GM18499 (cell line): ENCODE results near the gene SUMO3.

Experiments
- ATAC-seq: cut with Tn5 transposase; IDR thresholded peaks from one replicate; pipeline ENCODE4 v1.9.1; 2021; ENCODE audit warnings: moderate number of reproducible peaks; ENCODE audit not compliant: insufficient read depth, unreplicated experiment

The SUMO3 gene

GRCh38 chr21:44805859-44806258, 12.0 kb downstream of the SUMO3 start:
- no peak for ATAC-seq

GRCh38 chr21:44805226-44805625, 12.6 kb downstream of the SUMO3 start:
- no peak for ATAC-seq

DNA sequence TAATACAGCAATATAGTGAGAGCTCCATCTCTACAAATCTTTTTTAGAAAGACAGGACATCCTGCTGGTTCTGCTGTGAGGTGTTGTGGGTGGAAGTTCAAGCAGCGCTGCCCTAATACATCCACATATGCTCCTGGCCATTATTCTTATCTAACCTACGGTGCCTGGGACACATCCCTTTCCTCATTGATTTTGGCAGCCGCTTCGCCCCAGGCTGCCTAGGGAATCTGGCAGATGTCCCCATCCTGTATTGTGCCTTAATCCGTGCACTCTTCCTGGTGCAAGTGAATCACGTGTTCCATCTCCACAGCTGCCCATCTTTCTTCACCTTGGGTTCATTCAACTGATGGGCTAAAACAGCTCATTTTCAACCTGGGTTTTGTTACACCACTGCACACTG, 13.1 kb downstream of the SUMO3 start:
- ATAC-seq, result no peak

GRCh38 chr21:44803651-44804050, 14.2 kb downstream of the SUMO3 start:
- no peak for ATAC-seq

DNA sequence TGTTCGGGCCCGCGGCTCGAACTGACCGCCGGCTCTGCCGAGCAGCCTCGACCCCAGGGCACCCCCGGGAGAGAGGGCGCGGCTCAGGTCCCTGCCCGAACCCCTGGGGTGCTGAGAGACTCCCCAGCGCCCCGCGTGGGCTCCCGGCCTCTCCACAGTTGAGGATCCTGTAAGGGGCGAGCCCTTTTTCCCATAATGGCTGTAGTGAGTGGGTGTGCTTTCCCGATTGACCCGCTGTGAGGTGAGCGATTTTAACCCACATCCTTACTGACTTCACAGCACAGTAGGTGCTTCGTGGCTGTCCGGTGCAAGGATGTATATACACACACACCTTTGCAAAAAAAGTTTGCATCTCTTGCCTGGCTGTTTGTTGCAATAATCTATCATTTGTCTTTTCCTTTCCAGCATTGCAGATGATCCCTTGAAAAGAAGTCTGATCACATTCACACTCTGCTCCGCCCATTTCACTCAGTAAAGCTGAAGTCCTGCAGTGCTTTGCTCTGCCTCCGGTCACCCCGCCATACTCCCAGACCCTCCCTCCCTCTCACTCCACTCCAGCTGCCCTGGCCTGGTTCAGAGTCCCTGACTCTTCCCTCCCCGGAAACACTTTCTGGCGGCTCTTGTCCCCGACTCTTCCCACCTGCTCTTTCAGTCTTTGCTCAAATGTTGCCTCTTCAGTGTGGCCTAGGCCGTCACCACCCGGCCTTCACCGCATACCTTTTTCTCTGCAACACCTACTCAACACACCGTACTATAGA, 15.3 kb downstream of the SUMO3 start:
- ATAC-seq, result no peak

DNA sequence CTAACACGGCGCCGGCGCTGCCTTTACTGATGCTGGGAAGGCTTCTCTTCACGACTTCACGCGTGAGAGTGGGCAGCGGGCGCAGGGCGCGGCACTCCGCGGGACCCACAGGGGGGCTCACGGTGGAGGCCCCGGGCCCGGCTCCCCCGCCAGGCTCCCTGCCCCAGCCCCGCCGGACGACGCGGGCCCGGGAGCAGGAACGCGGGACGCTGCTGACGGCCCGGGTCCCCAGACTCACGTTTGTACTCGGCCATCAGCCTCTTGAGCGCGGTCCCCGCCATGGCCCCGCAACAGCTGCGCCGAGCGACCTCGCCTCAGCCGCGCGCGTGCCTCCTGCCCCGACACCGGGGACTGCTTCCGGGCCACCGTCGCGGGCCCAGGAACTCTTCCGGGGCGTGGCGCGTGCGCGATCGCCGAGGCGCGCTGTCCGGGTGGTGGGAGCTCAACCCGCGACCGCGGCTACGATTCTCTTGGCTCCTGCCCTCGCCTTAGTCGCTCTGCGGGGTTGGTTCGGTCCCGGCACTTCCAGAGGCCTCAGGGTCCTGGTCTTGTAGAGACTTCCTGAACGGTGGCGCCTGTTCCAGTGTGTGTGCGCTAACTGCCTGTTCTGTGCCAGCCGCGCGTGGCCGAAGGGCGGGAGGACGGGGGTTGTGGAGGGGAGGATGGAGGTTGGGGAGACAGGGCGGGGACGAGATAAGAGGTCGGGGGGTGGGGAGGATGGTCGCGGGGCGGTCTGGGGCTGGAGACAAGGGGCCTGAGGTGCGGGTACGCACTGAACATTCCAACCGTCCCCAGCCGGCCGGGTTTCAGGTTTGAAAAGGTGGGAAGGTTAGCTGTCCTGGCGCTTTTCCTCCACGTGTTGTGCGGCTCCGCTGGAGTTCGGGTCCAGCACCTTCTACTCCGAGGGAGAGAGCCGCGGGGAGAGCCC, 16.1 kb downstream of the SUMO3 start, which contains the start of gene UBE2G2:
UBE2G2 (minus strand) TSS at position 353 of the 928 bp plus-strand sequence; CDS start at position 281, 72 bp downstream.
- ATAC-seq, result no peak

- ATAC-seq, result no peak
These were observed 16.8 kb downstream of the SUMO3 start for GRCh38 chr21:44800971-44801467.

- no peak for ATAC-seq
These were observed 17.8 kb downstream of the SUMO3 start for GRCh38 chr21:44800103-44800502.

GRCh38 chr21:44799646-44800045, 18.2 kb downstream of the SUMO3 start:
- ATAC-seq, result no peak

DNA sequence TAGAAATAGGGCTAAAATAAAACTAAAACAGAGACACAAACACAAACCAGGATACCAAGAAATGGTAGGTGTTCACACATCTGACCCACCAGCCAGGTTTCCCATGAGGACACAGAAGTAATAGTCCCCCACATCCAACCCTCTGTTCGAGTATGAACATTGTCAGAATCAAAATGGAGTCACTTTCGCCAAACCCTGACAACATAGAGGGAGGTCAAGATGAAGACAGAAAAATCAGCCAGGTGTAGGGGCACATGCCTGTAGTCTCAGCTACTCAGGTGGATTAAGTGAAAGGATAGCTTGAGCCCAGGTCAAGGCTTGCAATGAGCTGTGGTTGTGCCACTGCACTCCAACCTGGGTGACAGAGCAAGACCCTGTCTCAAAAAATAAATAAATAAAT, 20.1 kb downstream of the SUMO3 start:
- no peak for ATAC-seq

GRCh38 chr21:44795342-44795741, 22.5 kb downstream of the SUMO3 start:
- no peak for ATAC-seq

DNA sequence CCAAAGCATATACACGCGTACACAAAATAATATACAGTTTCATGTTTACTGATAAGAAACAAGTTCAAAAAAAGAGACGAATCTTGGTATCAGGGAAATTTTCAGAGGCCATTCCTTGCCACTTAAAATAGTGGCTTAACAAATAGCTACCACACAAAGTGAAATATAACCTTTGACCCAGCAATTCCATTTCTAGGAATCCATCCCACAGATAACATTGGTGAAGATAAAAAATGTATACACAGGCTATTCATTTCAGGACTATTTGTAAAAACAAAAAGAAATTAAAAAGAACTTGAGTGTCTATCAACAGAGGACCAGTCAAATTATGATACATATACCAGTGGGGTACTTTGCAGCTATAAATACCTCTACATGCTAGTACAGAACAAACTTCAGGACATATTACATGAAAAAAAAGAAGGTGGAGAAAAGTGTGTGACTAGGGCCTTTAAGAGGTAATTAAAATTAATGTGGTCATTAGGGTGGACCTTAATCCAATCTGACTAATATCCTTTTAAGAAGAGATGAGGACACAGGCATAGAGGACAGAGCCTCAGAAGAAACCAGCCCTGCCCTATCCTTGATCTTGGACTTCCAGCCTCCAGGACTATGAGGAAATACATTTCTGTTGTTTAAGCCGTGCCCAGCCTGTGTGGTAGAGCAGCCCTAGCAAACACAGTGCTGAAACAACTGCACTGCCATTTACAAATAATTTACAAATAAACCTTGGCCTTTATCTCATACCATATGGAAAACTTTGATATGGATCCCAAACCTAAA, 24.1 kb downstream of the SUMO3 start:
- ATAC-seq, result no peak

DNA sequence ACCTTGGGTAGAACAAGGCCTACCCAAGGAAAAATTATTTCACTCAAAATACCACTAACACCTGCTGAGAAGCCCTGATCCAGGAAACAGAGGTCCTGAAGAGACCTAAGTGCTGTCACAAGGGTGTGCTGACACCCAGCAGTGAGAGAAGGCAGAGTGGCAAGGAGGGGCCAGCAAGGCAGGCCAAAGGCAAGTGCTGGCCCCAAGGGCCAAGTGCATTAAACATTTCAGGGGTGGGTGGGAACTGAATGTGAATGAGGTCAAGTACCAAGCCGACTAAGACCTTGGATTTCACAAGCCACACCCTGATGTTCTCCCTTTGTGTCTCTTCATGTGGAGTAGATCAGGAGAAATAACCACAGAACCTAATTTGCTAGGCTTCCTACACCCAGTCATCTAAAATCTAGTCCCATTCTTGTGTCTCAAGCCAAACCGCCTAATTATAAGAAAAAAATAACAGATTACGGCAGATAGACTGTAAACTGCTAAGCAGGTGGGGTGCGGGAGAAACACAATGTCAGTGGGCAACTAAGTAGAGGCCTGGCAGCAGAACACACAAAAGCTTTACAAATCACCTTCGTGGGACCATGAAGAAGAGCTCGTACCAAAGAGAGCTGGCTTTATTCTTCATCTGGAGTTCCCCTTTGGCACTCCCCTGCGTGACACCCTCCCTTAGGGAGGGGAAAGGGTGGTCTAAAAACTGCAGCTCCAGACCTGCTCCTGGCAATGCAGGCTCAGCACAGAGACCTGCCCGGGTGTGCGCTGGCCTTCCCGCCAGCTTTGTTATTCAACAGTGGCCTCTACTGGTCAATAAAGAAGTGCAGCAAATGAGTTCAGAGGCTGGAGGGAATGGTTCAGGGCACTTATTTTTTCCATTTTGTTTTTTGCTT, 24.9 kb downstream of the SUMO3 start:
- no peak for ATAC-seq

GRCh38 chr21:44791993-44792392, 25.9 kb downstream of the SUMO3 start:
- ATAC-seq, result no peak

- ATAC-seq, result no peak
These were observed 26.6 kb downstream of the SUMO3 start for GRCh38 chr21:44791246-44791645.

GRCh38 chr21:44790368-44790767, 27.5 kb downstream of the SUMO3 start:
- no peak for ATAC-seq

DNA sequence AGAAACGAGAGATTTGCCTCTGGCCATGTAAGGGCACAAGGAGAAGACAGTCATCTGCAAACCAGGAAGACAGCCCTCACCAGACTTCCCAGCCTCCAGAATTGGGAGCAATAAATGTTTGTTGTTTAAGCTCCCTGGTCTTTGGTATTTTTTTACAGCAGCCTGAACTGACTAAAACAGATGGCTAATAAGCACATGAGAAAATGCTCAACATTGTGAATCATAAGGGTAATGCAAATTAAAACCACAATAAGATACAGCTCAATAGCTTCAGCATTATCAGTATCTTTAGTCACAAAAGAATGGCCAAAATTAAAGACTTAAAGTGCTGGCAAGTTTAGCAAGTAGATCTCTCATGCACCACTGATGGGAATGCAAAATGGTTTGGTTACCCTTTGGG, 28.0 kb downstream of the SUMO3 start:
- ATAC-seq, result no peak

DNA sequence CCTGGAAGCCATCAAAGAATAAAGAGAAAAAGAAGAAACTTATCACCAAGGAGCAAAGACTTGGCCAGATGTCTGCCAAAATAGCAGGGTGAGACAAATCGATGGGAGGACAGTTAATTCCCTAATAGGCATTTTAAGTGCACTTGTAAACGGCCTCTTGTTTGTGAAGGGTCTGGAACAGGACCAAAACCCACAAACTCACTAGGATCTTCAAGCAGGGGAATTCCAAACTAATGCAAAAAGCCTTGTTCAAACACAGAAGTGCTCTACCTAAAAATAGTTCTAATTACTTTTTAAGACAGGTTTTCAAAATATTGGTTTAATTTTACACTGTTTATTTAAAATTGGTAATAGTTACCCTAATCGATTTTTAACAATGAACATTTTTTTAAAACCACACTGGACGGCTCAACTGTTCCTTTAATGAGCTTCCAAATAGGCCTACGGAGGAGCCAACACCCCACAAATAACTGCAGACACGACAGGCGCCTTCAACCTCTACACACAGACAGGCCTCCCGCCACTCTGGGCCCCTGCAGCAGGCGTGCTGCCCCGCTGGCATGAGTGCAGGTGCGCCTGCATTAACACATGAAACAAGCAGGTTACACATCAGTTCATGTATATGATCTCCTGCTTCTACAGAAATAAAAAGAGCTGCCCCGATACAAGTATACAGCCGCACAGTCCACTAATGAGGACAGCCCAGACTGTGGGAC, 32.1 kb downstream of the SUMO3 start:
- no peak for ATAC-seq

DNA sequence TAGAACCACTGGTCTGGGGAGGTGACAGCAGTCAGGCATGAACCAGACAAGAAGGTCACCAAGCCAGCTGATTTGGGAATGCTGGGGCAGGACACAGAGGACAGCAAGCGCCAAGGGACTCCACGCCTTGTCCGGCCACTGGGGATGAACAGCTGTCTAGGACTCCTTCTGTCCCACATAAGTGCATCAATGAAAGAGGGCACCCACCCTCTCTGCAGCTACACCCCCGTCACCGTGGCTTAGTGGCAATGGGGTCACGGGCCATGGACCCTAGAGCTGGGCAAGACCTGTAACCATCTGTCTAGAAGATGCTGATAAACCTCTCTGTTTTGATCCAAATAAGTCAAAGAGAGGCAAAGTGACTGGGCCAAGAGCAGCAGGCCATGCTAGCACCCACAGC, 33.1 kb downstream of the SUMO3 start:
- ATAC-seq, result no peak
